ENCODE measurements around the gene SMURF1.

DNA sequence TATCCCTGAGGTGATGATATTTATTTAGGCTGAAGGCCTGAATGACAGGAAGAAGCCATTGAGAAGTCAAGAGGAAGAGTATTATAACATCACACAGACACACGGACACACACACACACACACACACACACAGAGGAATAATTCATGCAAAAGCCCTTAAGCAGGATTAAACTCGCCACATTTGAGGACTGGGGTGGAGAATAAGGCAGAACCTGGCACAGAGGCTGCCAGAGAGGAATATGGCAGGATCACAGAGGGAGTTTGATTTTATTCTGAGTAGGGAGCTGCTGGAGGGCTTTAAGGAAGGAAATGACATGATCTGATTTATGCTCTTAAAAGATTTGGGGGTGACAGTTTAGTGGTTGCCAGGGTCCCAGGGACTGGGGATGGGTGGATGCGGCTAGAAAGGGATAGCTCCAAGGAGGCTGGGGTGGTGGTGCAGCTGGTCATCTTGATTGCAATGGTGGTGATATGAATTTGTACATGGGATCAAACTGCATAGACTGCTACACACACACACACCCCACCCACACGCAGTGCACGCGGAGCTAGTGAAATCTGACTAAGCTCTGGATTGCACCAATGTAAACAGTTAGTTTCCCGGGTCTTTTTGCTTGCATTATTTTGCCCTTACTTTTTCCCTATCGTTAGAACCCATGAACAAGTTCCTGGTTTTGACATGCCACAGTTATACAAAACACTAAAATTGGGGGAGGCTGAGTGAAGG is 11.2 kb downstream of the SMURF1 start:
- TF ChIP-seq, protein P1, sequence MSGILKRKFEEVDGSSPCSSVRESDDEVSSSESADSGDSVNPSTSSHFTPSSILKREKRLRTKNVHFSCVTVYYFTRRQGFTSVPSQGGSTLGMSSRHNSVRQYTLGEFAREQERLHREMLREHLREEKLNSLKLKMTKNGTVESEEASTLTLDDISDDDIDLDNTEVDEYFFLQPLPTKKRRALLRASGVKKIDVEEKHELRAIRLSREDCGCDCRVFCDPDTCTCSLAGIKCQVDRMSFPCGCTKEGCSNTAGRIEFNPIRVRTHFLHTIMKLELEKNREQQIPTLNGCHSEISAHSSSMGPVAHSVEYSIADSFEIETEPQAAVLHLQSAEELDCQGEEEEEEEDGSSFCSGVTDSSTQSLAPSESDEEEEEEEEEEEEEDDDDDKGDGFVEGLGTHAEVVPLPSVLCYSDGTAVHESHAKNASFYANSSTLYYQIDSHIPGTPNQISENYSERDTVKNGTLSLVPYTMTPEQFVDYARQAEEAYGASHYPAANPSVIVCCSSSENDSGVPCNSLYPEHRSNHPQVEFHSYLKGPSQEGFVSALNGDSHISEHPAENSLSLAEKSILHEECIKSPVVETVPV (CRISPR knock-in tag; IDR thresholded peaks at IDR 0.05), result no peak
- no peak for TF ChIP-seq OSR1 (CRISPR knock-in tag; IDR thresholded peaks at IDR 0.05)
- TF ChIP-seq TOX (CRISPR knock-in tag; IDR thresholded peaks at IDR 0.05; ENCODE audit: borderline replicate concordance), result no peak
- TF ChIP-seq, protein P2, sequence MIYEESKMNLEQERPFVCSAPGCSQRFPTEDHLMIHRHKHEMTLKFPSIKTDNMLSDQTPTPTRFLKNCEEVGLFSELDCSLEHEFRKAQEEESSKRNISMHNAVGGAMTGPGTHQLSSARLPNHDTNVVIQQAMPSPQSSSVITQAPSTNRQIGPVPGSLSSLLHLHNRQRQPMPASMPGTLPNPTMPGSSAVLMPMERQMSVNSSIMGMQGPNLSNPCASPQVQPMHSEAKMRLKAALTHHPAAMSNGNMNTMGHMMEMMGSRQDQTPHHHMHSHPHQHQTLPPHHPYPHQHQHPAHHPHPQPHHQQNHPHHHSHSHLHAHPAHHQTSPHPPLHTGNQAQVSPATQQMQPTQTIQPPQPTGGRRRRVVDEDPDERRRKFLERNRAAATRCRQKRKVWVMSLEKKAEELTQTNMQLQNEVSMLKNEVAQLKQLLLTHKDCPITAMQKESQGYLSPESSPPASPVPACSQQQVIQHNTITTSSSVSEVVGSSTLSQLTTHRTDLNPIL (CRISPR knock-in tag; IDR thresholded peaks at IDR 0.05; ENCODE audit: low read depth), result no peak
- no peak for TF ChIP-seq SNAI2 (CRISPR knock-in tag; IDR thresholded peaks at IDR 0.05)
- TF ChIP-seq, protein P3, sequence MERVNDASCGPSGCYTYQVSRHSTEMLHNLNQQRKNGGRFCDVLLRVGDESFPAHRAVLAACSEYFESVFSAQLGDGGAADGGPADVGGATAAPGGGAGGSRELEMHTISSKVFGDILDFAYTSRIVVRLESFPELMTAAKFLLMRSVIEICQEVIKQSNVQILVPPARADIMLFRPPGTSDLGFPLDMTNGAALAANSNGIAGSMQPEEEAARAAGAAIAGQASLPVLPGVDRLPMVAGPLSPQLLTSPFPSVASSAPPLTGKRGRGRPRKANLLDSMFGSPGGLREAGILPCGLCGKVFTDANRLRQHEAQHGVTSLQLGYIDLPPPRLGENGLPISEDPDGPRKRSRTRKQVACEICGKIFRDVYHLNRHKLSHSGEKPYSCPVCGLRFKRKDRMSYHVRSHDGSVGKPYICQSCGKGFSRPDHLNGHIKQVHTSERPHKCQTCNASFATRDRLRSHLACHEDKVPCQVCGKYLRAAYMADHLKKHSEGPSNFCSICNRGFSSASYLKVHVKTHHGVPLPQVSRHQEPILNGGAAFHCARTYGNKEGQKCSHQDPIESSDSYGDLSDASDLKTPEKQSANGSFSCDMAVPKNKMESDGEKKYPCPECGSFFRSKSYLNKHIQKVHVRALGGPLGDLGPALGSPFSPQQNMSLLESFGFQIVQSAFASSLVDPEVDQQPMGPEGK (CRISPR knock-in tag; IDR thresholded peaks at IDR 0.05; ENCODE audit: borderline replicate concordance), result no peak
- TF ChIP-seq, protein P4, sequence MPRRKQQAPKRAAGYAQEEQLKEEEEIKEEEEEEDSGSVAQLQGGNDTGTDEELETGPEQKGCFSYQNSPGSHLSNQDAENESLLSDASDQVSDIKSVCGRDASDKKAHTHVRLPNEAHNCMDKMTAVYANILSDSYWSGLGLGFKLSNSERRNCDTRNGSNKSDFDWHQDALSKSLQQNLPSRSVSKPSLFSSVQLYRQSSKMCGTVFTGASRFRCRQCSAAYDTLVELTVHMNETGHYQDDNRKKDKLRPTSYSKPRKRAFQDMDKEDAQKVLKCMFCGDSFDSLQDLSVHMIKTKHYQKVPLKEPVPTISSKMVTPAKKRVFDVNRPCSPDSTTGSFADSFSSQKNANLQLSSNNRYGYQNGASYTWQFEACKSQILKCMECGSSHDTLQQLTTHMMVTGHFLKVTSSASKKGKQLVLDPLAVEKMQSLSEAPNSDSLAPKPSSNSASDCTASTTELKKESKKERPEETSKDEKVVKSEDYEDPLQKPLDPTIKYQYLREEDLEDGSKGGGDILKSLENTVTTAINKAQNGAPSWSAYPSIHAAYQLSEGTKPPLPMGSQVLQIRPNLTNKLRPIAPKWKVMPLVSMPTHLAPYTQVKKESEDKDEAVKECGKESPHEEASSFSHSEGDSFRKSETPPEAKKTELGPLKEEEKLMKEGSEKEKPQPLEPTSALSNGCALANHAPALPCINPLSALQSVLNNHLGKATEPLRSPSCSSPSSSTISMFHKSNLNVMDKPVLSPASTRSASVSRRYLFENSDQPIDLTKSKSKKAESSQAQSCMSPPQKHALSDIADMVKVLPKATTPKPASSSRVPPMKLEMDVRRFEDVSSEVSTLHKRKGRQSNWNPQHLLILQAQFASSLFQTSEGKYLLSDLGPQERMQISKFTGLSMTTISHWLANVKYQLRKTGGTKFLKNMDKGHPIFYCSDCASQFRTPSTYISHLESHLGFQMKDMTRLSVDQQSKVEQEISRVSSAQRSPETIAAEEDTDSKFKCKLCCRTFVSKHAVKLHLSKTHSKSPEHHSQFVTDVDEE (CRISPR knock-in tag; IDR thresholded peaks at IDR 0.05), result no peak
- no peak for TF ChIP-seq BACH2 (CRISPR knock-in tag; IDR thresholded peaks at IDR 0.05; ENCODE audit: borderline replicate concordance)
- no peak for TF ChIP-seq CSDC2 (CRISPR knock-in tag; IDR thresholded peaks at IDR 0.05)
- no peak for TF ChIP-seq ZFP30 (CRISPR knock-in tag; IDR thresholded peaks at IDR 0.05)
